Stomach (tissue), 4 donors: ENCODE results near the gene KSR2.

Source experiments
- POLR2A ChIP-seq, 4 donors: fragments of 450-650 bp; IDR thresholded peaks; one replicate each; pipeline ENCODE4 v1.6.1; 2016; ENCODE audit warnings: antibody characterized with exemption in 4 of 4, control low read depth in 2 of 4, mild to moderate bottlenecking in 1 of 4, moderate library complexity in 1 of 4
- TF ChIP-seq, protein P1 (sequence below), 7 experiments: fragments of 450-650 bp in 4 of 7; fragments of 200-600 bp in 3 of 7; sonication (generic) in 3 of 7; IDR thresholded peaks; one replicate each; pipeline ENCODE4 v1.5.1; 2016 to 2019; ENCODE audit warnings: antibody characterized with exemption in 7 of 7, control low read depth in 2 of 7, mild to moderate bottlenecking in 1 of 7

DNA sequence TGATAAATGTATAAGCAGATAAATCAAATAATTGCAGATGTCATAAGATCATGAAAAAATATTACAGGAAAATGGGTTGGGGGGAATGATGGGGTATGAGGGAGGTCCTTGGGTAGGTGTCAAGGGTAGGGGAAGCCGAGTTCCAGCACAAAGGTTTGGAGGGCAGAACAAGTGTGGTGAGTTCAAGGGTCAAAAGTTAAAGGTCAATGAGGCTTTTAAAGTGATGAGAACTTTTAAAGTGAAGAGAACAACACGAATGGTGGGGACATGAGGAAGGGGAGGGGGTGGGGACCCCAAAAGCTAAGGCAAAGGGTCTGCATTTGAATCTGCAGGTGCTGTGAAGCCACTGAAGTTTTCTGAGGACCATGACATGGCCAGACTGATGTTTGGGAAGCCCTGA lies 406.8 kb downstream of the KSR2 start:
- no peak for TF ChIP-seq POLR2A (IDR thresholded peaks at IDR 0.05)
- TF ChIP-seq, protein P1, sequence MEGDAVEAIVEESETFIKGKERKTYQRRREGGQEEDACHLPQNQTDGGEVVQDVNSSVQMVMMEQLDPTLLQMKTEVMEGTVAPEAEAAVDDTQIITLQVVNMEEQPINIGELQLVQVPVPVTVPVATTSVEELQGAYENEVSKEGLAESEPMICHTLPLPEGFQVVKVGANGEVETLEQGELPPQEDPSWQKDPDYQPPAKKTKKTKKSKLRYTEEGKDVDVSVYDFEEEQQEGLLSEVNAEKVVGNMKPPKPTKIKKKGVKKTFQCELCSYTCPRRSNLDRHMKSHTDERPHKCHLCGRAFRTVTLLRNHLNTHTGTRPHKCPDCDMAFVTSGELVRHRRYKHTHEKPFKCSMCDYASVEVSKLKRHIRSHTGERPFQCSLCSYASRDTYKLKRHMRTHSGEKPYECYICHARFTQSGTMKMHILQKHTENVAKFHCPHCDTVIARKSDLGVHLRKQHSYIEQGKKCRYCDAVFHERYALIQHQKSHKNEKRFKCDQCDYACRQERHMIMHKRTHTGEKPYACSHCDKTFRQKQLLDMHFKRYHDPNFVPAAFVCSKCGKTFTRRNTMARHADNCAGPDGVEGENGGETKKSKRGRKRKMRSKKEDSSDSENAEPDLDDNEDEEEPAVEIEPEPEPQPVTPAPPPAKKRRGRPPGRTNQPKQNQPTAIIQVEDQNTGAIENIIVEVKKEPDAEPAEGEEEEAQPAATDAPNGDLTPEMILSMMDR (IDR thresholded peaks at IDR 0.05), result no peak
